Measurements from ENCODE around the gene ALK. TPM values are rescaled to one million over a fixed set of nuclear protein-coding genes. Genes with fewer than 3 reads are reported as not detected.

Gene ALK
- total RNA-seq, 2 experiments from 2014 or later: not detected

DNA sequence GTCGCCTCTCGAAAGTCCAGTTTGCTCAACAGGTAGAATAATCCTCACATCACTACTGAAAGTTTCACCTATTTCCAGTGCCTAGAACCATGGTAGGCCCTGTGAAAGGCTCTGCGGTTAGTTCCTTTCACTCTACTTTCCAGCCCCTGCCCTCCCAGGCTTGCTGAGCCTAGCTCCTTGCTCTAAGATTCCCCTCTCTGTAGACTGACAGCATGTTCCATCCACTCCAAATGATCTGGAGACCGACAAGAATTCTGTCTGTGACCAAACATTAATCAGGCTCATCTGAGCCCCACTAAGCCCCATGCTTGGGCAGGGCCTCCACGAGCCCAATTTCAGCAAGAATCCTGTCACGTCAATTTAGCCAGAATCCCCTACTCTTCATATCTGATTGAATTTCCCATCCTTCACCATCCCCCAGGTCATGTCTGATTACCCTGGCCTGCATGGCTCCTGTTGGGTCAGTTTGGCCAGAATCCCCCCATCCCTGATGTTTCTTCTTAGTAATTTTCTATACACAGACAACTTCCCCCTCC lies 307.0 kb downstream of the ALK start:
- Mint-ChIP-seq H3K4me1 (ENCODE audit: low read depth) (no peaks in the 10 kb centered on the region), H3K36me3 (no peaks in the 10 kb centered on the region), H3K27ac (no peak overlapping the region), H3K4me3 (no peak overlapping the region), H3K9me3 (no peaks in the 10 kb centered on the region), H3K27me3 (peaks cover 21% of the 10 kb centered on the region)
- DNase-seq: no peak
- ChIA-PET CTCF (no interaction called here), POLR2A (no interaction called here)
- intact Hi-C loops (cut with micrococcal nuclease): no loop called here

DNA sequence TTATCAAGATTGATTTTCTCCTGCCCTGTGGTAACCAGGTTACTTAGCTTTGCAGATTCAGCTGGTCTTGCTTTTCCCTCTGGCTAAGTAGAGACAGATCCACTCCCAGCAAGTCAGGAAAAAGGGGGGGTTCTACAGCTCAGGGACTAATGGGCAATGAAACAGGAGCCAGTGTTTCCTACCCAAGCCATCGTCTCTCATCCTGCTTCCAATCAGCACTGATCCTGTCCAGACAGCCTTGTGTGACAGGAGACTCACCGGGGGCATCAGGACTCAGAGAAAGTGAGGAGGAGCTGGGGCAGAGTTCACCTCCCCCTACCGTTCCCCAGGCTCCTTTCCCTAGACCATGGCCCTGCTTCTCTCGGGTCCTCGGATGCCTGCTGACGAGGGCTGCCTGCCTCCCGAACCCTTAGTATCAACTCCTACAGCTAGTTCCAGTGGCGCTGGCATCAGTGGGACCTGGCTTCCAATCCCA lies 307.6 kb downstream of the ALK start:
- H3K9me3 Mint-ChIP-seq: no peaks in the 10 kb centered on the region
- intact Hi-C loops (cut with micrococcal nuclease): no loop called here
- POLR2A ChIA-PET: no interaction called here
- H3K27me3 Mint-ChIP-seq: peaks cover 21% of the 10 kb centered on the region
- H3K4me1 Mint-ChIP-seq (ENCODE audit: low read depth): no peaks in the 10 kb centered on the region
- CTCF ChIA-PET: no interaction called here
- H3K27ac Mint-ChIP-seq: no peak overlapping the region
- no peaks in the 10 kb centered on the region for H3K36me3 Mint-ChIP-seq
- DNase-seq: no peak
- no peak overlapping the region for H3K4me3 Mint-ChIP-seq

DNA sequence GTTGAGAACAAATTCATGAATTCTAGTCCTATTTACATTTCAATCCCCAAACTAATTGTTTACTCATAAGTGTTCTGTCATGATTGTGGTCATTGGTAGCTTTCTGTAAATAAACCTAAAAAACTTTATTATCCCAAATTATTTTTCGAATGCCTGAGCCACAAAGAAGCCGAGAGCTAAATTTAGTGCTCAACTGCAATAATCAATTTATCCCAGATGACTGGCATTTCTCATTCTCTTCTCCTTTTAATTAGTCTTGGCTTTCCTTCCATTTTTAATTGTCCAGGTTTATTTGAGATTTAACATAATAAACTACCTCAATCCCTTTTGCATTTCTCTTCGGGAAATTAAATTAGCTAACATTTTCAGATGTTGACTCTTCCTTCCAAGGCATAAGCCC lies 308.3 kb downstream of the ALK start:
- ChIA-PET CTCF (no interaction called here), POLR2A (no interaction called here)
- intact Hi-C loops (cut with micrococcal nuclease): no loop called here
- DNase-seq: no peak
- H3K36me3 Mint-ChIP-seq: no peaks in the 10 kb centered on the region
- no peaks in the 10 kb centered on the region for H3K9me3 Mint-ChIP-seq
- H3K4me3 Mint-ChIP-seq: no peak overlapping the region
- no peak overlapping the region for H3K27ac Mint-ChIP-seq
- no peaks in the 10 kb centered on the region for H3K4me1 Mint-ChIP-seq (ENCODE audit: low read depth)
- H3K27me3 Mint-ChIP-seq: peaks cover 21% of the 10 kb centered on the region

- intact Hi-C loops (cut with micrococcal nuclease): no loop called here
- Mint-ChIP-seq H3K4me3 (no peak overlapping the region), H3K27me3 (peaks cover 20% of the 10 kb centered on the region), H3K36me3 (no peaks in the 10 kb centered on the region), H3K9me3 (no peaks in the 10 kb centered on the region), H3K27ac (no peak overlapping the region), H3K4me1 (ENCODE audit: low read depth) (no peaks in the 10 kb centered on the region)
- ChIA-PET CTCF (no interaction called here), POLR2A (no interaction called here)
- no peak for DNase-seq
Observed at GRCh38 chr2:29612568-29612967, 308.8 kb downstream of the ALK start.

- Mint-ChIP-seq H3K27me3 (peaks cover 21% of the 10 kb centered on the region), H3K36me3 (no peaks in the 10 kb centered on the region), H3K4me3 (no peak overlapping the region), H3K27ac (no peak overlapping the region), H3K4me1 (ENCODE audit: low read depth) (no peaks in the 10 kb centered on the region), H3K9me3 (no peaks in the 10 kb centered on the region)
- ChIA-PET CTCF (no interaction called here), POLR2A (no interaction called here)
- DNase-seq: no peak
- intact Hi-C loops (cut with micrococcal nuclease): no loop called here
Observed at GRCh38 chr2:29611850-29612249, 309.5 kb downstream of the ALK start.

- no peak overlapping the region for H3K4me3 Mint-ChIP-seq
- no peak overlapping the region for H3K27ac Mint-ChIP-seq
- H3K27me3 Mint-ChIP-seq: peaks cover 21% of the 10 kb centered on the region
- no peaks in the 10 kb centered on the region for H3K4me1 Mint-ChIP-seq (ENCODE audit: low read depth)
- no peak for DNase-seq
- POLR2A ChIA-PET: no interaction called here
- H3K9me3 Mint-ChIP-seq: no peaks in the 10 kb centered on the region
- no peaks in the 10 kb centered on the region for H3K36me3 Mint-ChIP-seq
- intact Hi-C loops (cut with micrococcal nuclease): no loop called here
- CTCF ChIA-PET: no interaction called here
Observed at GRCh38 chr2:29611261-29611660, 310.1 kb downstream of the ALK start.

DNA sequence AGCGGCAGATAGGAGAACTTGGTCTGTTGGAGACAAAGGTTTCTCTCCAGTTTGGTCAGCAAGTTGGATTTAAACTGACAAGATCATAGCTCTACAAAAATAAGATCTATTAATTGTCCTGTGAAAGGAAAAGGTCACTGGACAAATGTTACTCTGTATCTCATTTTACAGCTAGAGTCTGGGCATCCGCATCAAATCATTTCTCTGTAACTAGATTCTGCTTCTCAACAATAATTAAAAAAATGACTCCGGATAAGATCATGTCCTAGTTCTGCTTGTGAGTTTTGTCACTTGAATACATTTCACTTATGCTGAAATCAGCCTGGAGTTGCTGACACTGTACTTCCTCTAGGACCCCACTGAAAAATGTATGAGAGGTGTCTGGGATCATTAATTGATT lies 310.8 kb downstream of the ALK start:
- H3K36me3 Mint-ChIP-seq: no peaks in the 10 kb centered on the region
- intact Hi-C loops (cut with micrococcal nuclease): no loop called here
- no peak overlapping the region for H3K4me3 Mint-ChIP-seq
- no peaks in the 10 kb centered on the region for H3K4me1 Mint-ChIP-seq (ENCODE audit: low read depth)
- H3K27me3 Mint-ChIP-seq: peaks cover 21% of the 10 kb centered on the region
- CTCF ChIA-PET: no interaction called here
- no peaks in the 10 kb centered on the region for H3K9me3 Mint-ChIP-seq
- POLR2A ChIA-PET: no interaction called here
- DNase-seq: no peak
- no peak overlapping the region for H3K27ac Mint-ChIP-seq

- DNase-seq: no peak
- Mint-ChIP-seq H3K4me3 (no peak overlapping the region), H3K4me1 (ENCODE audit: low read depth) (no peaks in the 10 kb centered on the region), H3K27ac (no peak overlapping the region), H3K36me3 (no peaks in the 10 kb centered on the region), H3K9me3 (no peaks in the 10 kb centered on the region), H3K27me3 (peaks cover 7% of the 10 kb centered on the region)
- POLR2A ChIA-PET: no interaction called here
- intact Hi-C loops (cut with micrococcal nuclease): no loop called here
- CTCF ChIA-PET: no interaction called here
Observed at GRCh38 chr2:29607038-29607420, 314.4 kb downstream of the ALK start.

DNA sequence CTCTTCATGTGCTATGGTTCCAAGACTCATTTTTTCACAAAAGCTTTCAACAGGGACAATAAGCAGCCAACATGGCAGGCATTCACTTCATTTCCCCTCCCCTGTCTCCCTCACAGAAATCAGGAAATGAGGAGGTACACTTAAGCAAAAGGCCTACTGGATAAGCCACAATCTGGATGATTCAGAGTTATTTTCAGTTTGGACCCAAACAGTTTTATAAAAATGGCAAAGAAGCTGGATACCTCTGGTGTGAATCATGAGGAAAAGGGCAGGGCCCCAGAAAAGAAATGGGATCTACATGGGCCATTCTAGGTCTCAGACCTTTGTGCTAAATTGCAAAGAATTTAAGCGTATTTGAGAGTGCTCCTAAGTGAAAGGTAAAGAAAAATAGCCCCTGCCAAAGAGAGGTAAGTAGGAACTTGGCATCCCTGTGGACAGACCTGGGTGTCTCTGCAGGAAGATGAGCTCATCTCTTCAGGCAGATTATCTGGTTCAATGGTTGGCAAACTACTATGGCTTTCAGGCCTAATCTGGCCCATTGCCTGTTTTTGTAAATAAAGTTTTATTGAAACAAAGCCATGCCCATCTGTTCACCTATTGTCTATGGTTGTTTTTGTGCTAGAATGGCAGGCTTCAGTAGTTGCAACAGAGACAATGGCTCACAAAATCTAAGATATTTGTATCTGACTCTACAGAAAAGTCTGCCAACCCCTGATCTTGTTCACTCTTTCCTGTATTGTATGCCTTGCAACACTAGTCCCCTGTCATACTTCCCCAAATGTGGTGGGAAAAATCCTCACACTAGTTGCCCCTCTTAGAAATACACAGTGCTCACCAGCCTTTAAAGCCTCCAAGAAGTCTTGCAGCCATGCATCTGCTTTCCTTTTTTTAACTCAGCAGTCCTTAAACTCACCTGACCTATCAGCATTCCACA lies 315.0 kb downstream of the ALK start:
- POLR2A ChIA-PET: no interaction called here
- CTCF ChIA-PET: no interaction called here
- no peak overlapping the region for H3K27ac Mint-ChIP-seq
- no peak overlapping the region for H3K4me3 Mint-ChIP-seq
- H3K9me3 Mint-ChIP-seq: no peaks in the 10 kb centered on the region
- H3K36me3 Mint-ChIP-seq: no peaks in the 10 kb centered on the region
- intact Hi-C loops (cut with micrococcal nuclease): no loop called here
- no peaks in the 10 kb centered on the region for H3K4me1 Mint-ChIP-seq (ENCODE audit: low read depth)
- DNase-seq: no peak
- H3K27me3 Mint-ChIP-seq: peaks cover 7% of the 10 kb centered on the region

- intact Hi-C loops (cut with micrococcal nuclease): no loop called here
- POLR2A ChIA-PET: no interaction called here
- DNase-seq: no peak
Observed at GRCh38 chr2:29603341-29603740, 318.0 kb downstream of the ALK start.

DNA sequence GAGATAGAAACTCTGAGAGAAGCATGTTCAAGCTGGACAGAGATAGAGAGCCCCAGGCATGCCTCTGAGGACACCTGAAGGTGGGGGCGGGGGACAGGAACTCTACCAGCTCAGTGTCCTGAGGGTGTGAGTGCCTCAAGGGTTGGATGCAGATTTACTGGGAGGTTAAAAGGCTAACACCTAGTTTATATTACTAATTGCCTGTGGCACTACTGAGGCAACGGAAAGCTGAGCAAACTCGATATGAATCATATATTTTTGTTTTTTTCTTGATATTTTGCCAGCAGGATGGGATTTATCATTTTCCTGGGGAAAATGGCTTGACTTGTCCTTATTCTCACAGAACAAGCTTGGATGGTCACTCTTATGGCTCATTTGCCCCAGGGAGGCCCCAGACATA lies 319.5 kb downstream of the ALK start:
- DNase-seq: no peak
- ChIA-PET POLR2A (no interaction called here), CTCF (no interaction called here)
- no peaks in the 10 kb centered on the region for H3K4me1 Mint-ChIP-seq (ENCODE audit: low read depth)
- H3K9me3 Mint-ChIP-seq: no peaks in the 10 kb centered on the region
- no peak overlapping the region for H3K27ac Mint-ChIP-seq
- H3K36me3 Mint-ChIP-seq: no peaks in the 10 kb centered on the region
- peaks cover 1% of the 10 kb centered on the region for H3K27me3 Mint-ChIP-seq
- no peak overlapping the region for H3K4me3 Mint-ChIP-seq
- intact Hi-C loops (cut with micrococcal nuclease): no loop called here

More at GRCh38 chr2:29603341-29603740, 318.0 kb downstream of the ALK start:
- Mint-ChIP-seq H3K27ac (no peak overlapping the region), H3K36me3 (no peaks in the 10 kb centered on the region), H3K4me1 (ENCODE audit: low read depth) (no peaks in the 10 kb centered on the region), H3K27me3 (peaks cover 3% of the 10 kb centered on the region), H3K9me3 (no peaks in the 10 kb centered on the region), H3K4me3 (no peak overlapping the region)
- CTCF ChIA-PET: no interaction called here

DNA sequence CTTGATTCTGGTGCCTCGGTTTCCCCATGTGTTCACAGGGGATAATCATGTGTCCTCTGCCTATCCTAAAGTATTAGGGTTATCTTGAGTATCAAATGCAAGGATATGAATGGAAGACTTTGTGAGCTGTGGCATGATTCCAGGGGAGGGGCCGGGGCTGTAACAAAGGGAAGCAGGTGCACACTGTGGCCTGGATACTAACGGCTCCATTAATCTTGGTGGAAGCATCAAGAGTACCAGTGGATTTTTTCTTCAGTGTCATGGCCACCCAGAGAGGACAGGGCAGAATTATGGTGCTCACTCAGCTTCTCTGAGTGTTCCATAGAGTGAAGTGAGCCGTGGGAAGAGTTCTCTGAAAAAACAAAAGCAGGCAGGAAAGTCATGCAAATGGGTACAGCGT lies 320.1 kb downstream of the ALK start:
- CTCF ChIA-PET: no interaction called here
- no peaks in the 10 kb centered on the region for H3K4me1 Mint-ChIP-seq (ENCODE audit: low read depth)

DNA sequence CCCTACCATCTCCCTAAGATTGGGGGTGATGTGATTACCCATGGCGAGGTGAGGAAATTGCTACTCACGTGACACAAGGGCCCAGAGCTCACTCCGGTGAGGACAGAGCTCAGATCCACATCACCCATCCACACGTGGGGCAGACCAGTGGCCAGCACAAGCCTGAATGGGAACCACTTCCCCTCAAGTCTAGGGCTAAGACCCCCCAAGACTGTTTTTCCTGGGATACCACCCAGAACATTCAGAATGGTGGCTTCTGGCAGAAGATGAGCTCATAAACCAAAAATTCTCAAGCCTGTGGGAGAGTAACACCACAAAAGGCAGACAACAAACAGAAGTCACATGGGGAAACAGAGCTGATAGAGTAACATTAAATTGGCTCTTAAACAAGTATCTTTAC lies 321.4 kb downstream of the ALK start:
- H3K27me3 Mint-ChIP-seq: peaks cover 8% of the 10 kb centered on the region
- intact Hi-C loops (cut with micrococcal nuclease): no loop called here
- CTCF ChIA-PET: interaction anchor here (0.8 kb wide), 1 partner anchor 295 kb away, joined by 3 read pairs; no protein-coding TSS in a partner anchor

More for the DNA sequence above, 320.1 kb downstream of the ALK start:
- Mint-ChIP-seq H3K4me3 (no peak overlapping the region), H3K36me3 (no peaks in the 10 kb centered on the region), H3K27ac (no peak overlapping the region), H3K9me3 (no peaks in the 10 kb centered on the region), H3K27me3 (peaks cover 2% of the 10 kb centered on the region)
- DNase-seq: no peak
- intact Hi-C loops (cut with micrococcal nuclease): no loop called here
- POLR2A ChIA-PET: no interaction called here

More for the DNA sequence above, 321.4 kb downstream of the ALK start:
- no peak for DNase-seq
- no peak overlapping the region for H3K4me3 Mint-ChIP-seq
- H3K36me3 Mint-ChIP-seq: no peaks in the 10 kb centered on the region
- POLR2A ChIA-PET: no interaction called here
- no peaks in the 10 kb centered on the region for H3K9me3 Mint-ChIP-seq
- no peak overlapping the region for H3K27ac Mint-ChIP-seq
- H3K4me1 Mint-ChIP-seq (ENCODE audit: low read depth): no peaks in the 10 kb centered on the region
